KMS-11 (cell line): Measurements from ENCODE around the gene SOHLH2.

Experiments used
- H2AFZ ChIP-seq: fragments of 200-600 bp; sonication (generic); 2 replicates; pipeline ENCODE4 v1.6.1; 2016; ENCODE audit warnings: antibody characterized with exemption, mixed run types, low read depth
- H3K27ac ChIP-seq: fragments of 200-600 bp; sonication (generic); 2 replicates; pipeline ENCODE4 v1.6.1; 2016; ENCODE audit warnings: mild to moderate bottlenecking, mixed run types
- H3K27me3 ChIP-seq: fragments of 200-600 bp; sonication (generic); 2 replicates; pipeline ENCODE4 v1.6.1; 2017; ENCODE audit warnings: mild to moderate bottlenecking, low read depth, mixed run types, moderate library complexity; ENCODE audit not compliant: insufficient read depth
- H3K36me3 ChIP-seq: fragments of 200-600 bp; sonication (generic); 2 replicates; pipeline ENCODE4 v1.6.1; 2017; ENCODE audit warnings: mild to moderate bottlenecking, mixed run types; ENCODE audit not compliant: insufficient read depth
- H3K4me1 ChIP-seq: fragments of 200-600 bp; sonication (generic); 2 replicates; pipeline ENCODE4 v1.6.1; 2016; ENCODE audit warnings: mild to moderate bottlenecking, low read depth, mixed run types; ENCODE audit not compliant: poor library complexity, severe bottlenecking
- H3K4me2 ChIP-seq: fragments of 200-600 bp; sonication (generic); 2 replicates; pipeline ENCODE4 v1.7.0; 2016; ENCODE audit warnings: mild to moderate bottlenecking, mixed run types
- H3K4me3 ChIP-seq: fragments of 200-600 bp; sonication (generic); IDR thresholded peaks from 2 replicates; pipeline ENCODE4 v1.6.1; 2017; ENCODE audit warnings: low read depth, low read length, mixed read lengths; ENCODE audit not compliant: insufficient read depth
- H3K79me2 ChIP-seq: fragments of 200-600 bp; sonication (generic); 2 replicates; pipeline ENCODE4 v1.6.1; 2016; ENCODE audit warnings: low read depth, mixed run types; ENCODE audit not compliant: insufficient read depth
- H3K9ac ChIP-seq: fragments of 200-600 bp; sonication (generic); 2 replicates; pipeline ENCODE4 v1.6.1; 2016; ENCODE audit warnings: mild to moderate bottlenecking, mixed run types
- H4K20me1 ChIP-seq: fragments of 200-600 bp; sonication (generic); 2 replicates; pipeline ENCODE4 v1.6.1; 2016; ENCODE audit warnings: mild to moderate bottlenecking, mixed run types; ENCODE audit not compliant: insufficient read depth
- CTCF ChIP-seq: fragments of 200-600 bp; sonication (generic); conservative IDR thresholded peaks from 2 replicates; pipeline ENCODE4 v1.6.1; 2017; ENCODE audit warnings: low read depth, mild to moderate bottlenecking, antibody characterized with exemption, low read length, moderate library complexity, mixed read lengths

Gene SOHLH2, protein sequence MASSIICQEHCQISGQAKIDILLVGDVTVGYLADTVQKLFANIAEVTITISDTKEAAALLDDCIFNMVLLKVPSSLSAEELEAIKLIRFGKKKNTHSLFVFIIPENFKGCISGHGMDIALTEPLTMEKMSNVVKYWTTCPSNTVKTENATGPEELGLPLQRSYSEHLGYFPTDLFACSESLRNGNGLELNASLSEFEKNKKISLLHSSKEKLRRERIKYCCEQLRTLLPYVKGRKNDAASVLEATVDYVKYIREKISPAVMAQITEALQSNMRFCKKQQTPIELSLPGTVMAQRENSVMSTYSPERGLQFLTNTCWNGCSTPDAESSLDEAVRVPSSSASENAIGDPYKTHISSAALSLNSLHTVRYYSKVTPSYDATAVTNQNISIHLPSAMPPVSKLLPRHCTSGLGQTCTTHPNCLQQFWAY

DNA sequence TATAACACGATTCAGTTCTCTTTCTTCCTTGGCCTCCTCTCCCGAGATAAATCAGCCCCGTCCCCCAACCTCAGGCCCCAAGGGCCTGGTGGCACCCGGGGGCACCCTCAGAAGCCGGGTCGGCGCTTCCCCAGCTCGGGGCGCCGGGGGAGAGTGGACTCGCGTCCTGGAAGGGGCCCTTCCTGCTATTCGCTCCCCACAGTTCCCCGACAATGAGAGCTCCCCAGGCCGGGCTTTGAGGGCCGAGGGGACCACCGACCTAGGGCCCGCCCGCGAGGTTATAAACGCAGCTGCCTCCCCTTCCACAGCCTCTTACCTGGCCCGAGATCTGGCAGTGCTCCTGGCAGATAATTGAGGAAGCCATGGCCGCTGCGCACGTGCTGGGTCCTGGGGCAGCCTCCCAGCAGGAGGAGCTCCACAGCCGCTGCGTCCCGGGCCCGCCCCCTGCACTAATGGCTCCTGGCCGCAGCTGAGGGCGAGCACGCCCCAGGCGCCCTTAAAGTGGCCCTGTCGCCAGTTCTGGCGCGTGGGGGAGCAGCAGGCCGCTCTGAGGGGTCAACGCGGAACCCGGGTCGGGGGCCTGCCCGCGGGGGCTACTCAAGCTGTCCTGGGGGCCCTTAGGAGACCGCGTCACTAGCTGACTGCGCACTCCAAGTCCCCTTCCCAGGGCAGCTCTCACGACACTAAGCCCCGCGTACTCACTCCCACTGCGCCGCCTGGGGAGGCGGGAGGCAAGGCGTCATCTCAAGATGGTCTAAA lies at the start of gene SOHLH2:
Gene SOHLH2 (minus strand): TSS at position 394 of the 759 bp plus-strand sequence. CDS start 30 bp downstream, at position 364.
- H3K27ac ChIP-seq = no peak within 1 kb of the TSS
- no peaks in the 10 kb centered on the region for H3K79me2 ChIP-seq
- TF ChIP-seq CTCF = no peak
- H3K4me2 ChIP-seq = no peak within 1 kb of the TSS
- H3K27me3 ChIP-seq = no peaks in the 10 kb centered on the region
- H3K4me3 ChIP-seq = no peak within 1 kb of the TSS
- H4K20me1 ChIP-seq = no peaks in the 10 kb centered on the region
- no peak within 1 kb of the TSS for H2AFZ ChIP-seq
- no peak within 1 kb of the TSS for H3K9ac ChIP-seq
- H3K4me1 ChIP-seq = peaks cover 14% of the 10 kb centered on the region
- H3K36me3 ChIP-seq = no peaks in the 10 kb centered on the region

DNA sequence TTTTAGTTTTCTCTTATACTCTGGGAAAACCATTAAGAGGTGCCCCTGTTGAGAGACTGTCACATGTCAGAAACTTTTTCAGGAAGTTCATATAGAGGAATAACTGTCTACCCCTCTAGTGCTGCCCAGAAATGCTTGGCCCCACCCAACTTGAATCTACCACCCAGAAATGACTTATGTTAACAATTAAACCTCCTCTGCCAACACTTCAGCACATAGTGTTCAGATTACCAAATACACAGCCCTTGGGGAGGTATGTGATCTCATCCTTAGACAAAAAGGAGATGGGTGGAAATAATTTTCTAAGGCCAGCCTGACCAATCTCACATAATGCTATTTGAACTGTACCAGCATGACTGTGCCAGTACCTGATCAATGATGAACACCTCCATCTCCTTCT lies 47.6 kb upstream of the SOHLH2 start:
- no peaks in the 10 kb centered on the region for H3K4me1 ChIP-seq
- no peak overlapping the region for H3K4me2 ChIP-seq
- no peak overlapping the region for H3K9ac ChIP-seq
- no peaks in the 10 kb centered on the region for H3K79me2 ChIP-seq
- H3K4me3 ChIP-seq = no peak overlapping the region
- TF ChIP-seq CTCF = no peak
- H4K20me1 ChIP-seq = no peaks in the 10 kb centered on the region
- no peaks in the 10 kb centered on the region for H3K27me3 ChIP-seq
- H2AFZ ChIP-seq = no peak overlapping the region
- H3K36me3 ChIP-seq = no peaks in the 10 kb centered on the region
- no peak overlapping the region for H3K27ac ChIP-seq

DNA sequence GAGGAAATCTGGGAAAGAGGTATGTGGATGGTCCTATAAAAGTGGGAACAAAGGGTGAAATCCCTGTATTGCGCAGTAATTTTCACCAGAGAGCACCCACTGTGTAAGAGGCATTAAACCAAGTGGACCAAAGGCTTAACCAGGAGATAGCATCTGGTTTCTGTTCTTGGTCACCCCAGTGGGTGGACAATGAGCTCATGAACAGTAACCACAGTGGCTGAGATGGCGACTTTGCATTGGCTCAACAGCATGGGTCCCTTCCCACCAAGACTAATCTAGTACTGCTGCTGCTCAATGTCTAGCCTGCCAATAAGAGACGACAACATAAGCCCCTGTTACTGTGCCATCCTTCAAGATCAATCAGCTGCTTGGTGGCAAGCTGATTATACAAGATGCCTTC lies 46.7 kb upstream of the SOHLH2 start:
- no peak for TF ChIP-seq CTCF
- no peaks in the 10 kb centered on the region for H3K36me3 ChIP-seq

GRCh38 chr13:36259361-36260137 lies 45.2 kb upstream of the SOHLH2 start:
- H3K4me1 ChIP-seq = no peaks in the 10 kb centered on the region
- no peak overlapping the region for H2AFZ ChIP-seq
- no peaks in the 10 kb centered on the region for H3K79me2 ChIP-seq
- no peaks in the 10 kb centered on the region for H4K20me1 ChIP-seq
- no peak overlapping the region for H3K4me3 ChIP-seq
- H3K9ac ChIP-seq = no peak overlapping the region
- no peak overlapping the region for H3K4me2 ChIP-seq
- no peaks in the 10 kb centered on the region for H3K36me3 ChIP-seq
- no peak for TF ChIP-seq CTCF
- no peaks in the 10 kb centered on the region for H3K27me3 ChIP-seq
- H3K27ac ChIP-seq = no peak overlapping the region

More for the DNA sequence above, 46.7 kb upstream of the SOHLH2 start:
- Histone ChIP-seq H3K27ac (no peak overlapping the region), H3K9ac (no peak overlapping the region), H2AFZ (no peak overlapping the region), H3K27me3 (no peaks in the 10 kb centered on the region), H3K4me3 (no peak overlapping the region), H3K79me2 (no peaks in the 10 kb centered on the region), H4K20me1 (no peaks in the 10 kb centered on the region), H3K4me2 (no peak overlapping the region), H3K4me1 (no peaks in the 10 kb centered on the region)
